ENCODE measurements around the gene DDX54. TPM values are rescaled to one million over a fixed set of nuclear protein-coding genes. Genes with fewer than 3 reads are reported as not detected.

The DDX54 gene
- total RNA-seq = 33.3 and 43.6 TPM in 2 replicates

GRCh38 chr12:113185180-113186032, at the start of gene DDX54, which contains the start of gene RITA1:
TSS of gene DDX54 (minus strand) at chr12:113185478. CDS start at chr12:113185451, 27 bp downstream.
TSS of gene RITA1 (plus strand) at chr12:113185721. CDS start at chr12:113186747, 1,026 bp downstream.

GRCh38 chr12:113221181-113221996, 36.1 kb upstream of the DDX54 start, which contains the start of gene TPCN1:
TSS of gene TPCN1 (plus strand) at chr12:113221464. CDS start at chr12:113226853, 5,389 bp downstream.

DNA sequence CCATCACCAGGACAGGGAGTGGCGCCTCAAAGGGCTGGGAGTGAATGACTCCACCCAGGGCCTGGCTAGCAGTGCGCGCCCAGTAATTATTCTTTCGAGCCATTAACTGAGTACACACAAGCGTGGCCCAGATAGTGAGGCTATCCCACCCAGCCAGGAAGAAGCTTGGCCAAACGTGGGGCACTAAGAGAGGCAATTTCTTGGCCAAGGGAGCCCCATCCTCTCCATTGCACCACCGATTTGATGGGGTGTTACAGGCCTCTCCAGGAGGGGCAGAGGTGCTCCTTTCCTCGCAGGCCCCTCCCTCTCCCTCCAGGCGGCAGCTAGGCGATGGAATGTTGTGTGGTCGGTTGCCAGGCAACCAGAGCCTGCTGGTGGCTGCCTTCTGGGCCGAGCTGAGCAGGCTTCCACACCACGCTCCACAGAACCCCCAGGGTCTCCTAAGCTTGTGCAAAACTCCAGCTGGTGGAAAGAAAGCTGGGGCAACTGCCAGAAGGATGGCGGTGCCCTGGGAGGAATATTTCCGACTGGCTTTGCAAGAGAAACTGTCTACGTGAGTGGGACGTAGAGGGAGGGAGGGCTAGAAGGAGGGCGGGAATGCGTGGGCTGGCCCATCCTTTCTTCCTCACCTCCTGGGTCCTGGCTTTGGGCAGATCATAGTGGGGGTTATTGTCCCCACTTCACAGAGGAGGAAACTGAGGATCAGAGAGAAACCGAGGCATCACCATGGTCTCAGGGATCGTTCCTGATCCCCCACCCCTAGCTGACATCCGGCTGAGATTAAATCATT, 35.7 kb downstream of the DDX54 start, which contains the start of gene CFAP73:
Gene CFAP73 (plus strand): TSS at position 364 of the 790 bp plus-strand sequence. CDS start 134 bp downstream, at position 498.

GRCh38 chr12:113135178-113136127, 49.8 kb downstream of the DDX54 start, which contains the start of gene RASAL1:
TSS of gene RASAL1 (minus strand) at chr12:113135761. CDS start at chr12:113135462, 299 bp downstream.

Other genes with a start within 250 kb of the DDX54 start
- gene OAS3, start 247.0 kb downstream of the DDX54 start, total RNA-seq = 3.2 and 5.6 TPM in 2 replicates
- 0.47 and 1.6 TPM in 2 replicates for gene OAS2, start 207.0 kb downstream of the DDX54 start, total RNA-seq
- 0.09 and 0.93 TPM in 2 replicates for gene DTX1, start 128.7 kb downstream of the DDX54 start, total RNA-seq
- not detected in 2 replicates for gene RASAL1, start 49.7 kb downstream of the DDX54 start, total RNA-seq
- not detected in 2 replicates for gene CFAP73, start 35.8 kb downstream of the DDX54 start, total RNA-seq
- gene RITA1, start 243 bp upstream of the DDX54 start, total RNA-seq = 21.2 and 23.2 TPM in 2 replicates
- 27.7 and 28.1 TPM in 2 replicates for gene TPCN1, start 36.0 kb upstream of the DDX54 start, total RNA-seq
- 22.0 and 24.2 TPM in 2 replicates for gene SLC8B1, start 149.6 kb upstream of the DDX54 start, total RNA-seq
- gene PLBD2, start 173.1 kb upstream of the DDX54 start, total RNA-seq = 63.2 and 74.7 TPM in 2 replicates
- 0.09 TPM in 1 of 2 replicates, not detected in the other for gene SDS, start 218.4 kb upstream of the DDX54 start, total RNA-seq
- 8.1 and 9.6 TPM in 2 replicates for gene SDSL, start 236.9 kb upstream of the DDX54 start, total RNA-seq